Prostate gland (tissue), 2 donors: Measurements from ENCODE around the gene CFAP107.

ENCODE experiments used
- CTCF ChIP-seq, 4 experiments: fragments of 200-600 bp in 2 of 4; fragments of 450-650 bp in 2 of 4; sonication (generic) in 2 of 4; IDR thresholded peaks; 1 replicate in 3 of 4; 2 replicates in 1 of 4; pipeline ENCODE4 v1.5.1; 2016 to 2019; ENCODE audit warnings: antibody characterized with exemption in 4 of 4, mild to moderate bottlenecking in 2 of 4, moderate library complexity in 2 of 4
- POLR2AphosphoS5 ChIP-seq: sonication (generic); formaldehyde crosslinking; IDR thresholded peaks from one replicate; pipeline ENCODE4 v1.6.1; 2017; ENCODE audit warnings: antibody characterized with exemption

GRCh38 chr1:12769976-12770505, 24.0 kb downstream of the CFAP107 start:
- TF ChIP-seq POLR2AphosphoS5 (no peak), CTCF (IDR thresholded peaks at IDR 0.05) (no peak)
